Ecto neural progenitor cell (in vitro differentiated cells): Measurements from ENCODE around the gene GORAB.

Experiments used
- DNase-seq: peaks from one replicate; pipeline ENCODE4 v3.0.0-alpha.2; 2018; ENCODE audit warnings: low spot score

GORAB gene

GRCh38 chr1:170531758-170532657, at the start of gene GORAB:
Gene GORAB, plus strand, starts transcription at chr1:170532166. Its CDS starts 58 bp downstream, at chr1:170532224.
- peak; percentile 94 for DNase-seq

- no peak for DNase-seq
These were observed 48.9 kb upstream of the GORAB start for GRCh38 chr1:170483051-170483450.

- no peak for DNase-seq
These were observed 44.5 kb upstream of the GORAB start for GRCh38 chr1:170487503-170487902.

GRCh38 chr1:170491291-170491690, 40.7 kb upstream of the GORAB start:
- DNase-seq, result no peak

GRCh38 chr1:170494369-170494768, 37.6 kb upstream of the GORAB start:
- DNase-seq, result no peak

GRCh38 chr1:170495006-170495405, 37.0 kb upstream of the GORAB start:
- no peak for DNase-seq

GRCh38 chr1:170498876-170499275, 33.1 kb upstream of the GORAB start:
- no peak for DNase-seq

- no peak for DNase-seq
These were observed 28.3 kb upstream of the GORAB start for GRCh38 chr1:170503665-170504064.

GRCh38 chr1:170510163-170510562, 21.8 kb upstream of the GORAB start:
- DNase-seq, result no peak

GRCh38 chr1:170511038-170511437, 20.9 kb upstream of the GORAB start:
- DNase-seq, result no peak

GRCh38 chr1:170513138-170513537, 18.8 kb upstream of the GORAB start:
- no peak for DNase-seq

GRCh38 chr1:170518185-170518834, 13.7 kb upstream of the GORAB start:
- no peak for DNase-seq

- DNase-seq, result no peak
These were observed 13.0 kb upstream of the GORAB start for GRCh38 chr1:170518965-170519364.

- no peak for DNase-seq
These were observed 11.4 kb upstream of the GORAB start for GRCh38 chr1:170520601-170521000.

GRCh38 chr1:170521818-170522217, 10.1 kb upstream of the GORAB start:
- no peak for DNase-seq

GRCh38 chr1:170530972-170531757, 801 bp upstream of the GORAB start:
- DNase-seq, result no peak

GRCh38 chr1:170533298-170533697, 1.3 kb downstream of the GORAB start:
- no peak for DNase-seq

- no peak for DNase-seq
These were observed 2.7 kb downstream of the GORAB start for GRCh38 chr1:170534626-170535147.

- DNase-seq, result no peak
These were observed 3.5 kb downstream of the GORAB start for GRCh38 chr1:170535418-170535817.

GRCh38 chr1:170536924-170537551, 5.1 kb downstream of the GORAB start:
- DNase-seq, result no peak

GRCh38 chr1:170537798-170538503, 6.0 kb downstream of the GORAB start:
- DNase-seq, result no peak
